Ovary (tissue), 9 donors: Measurements from ENCODE around the gene PER2. TPM values are rescaled to one million over a fixed set of nuclear protein-coding genes. Genes with fewer than 3 reads are reported as not detected.

Experiments
- DNase-seq, 5 donors: peaks; one replicate each; pipeline ENCODE4 v3.0.0-alpha.2; 2019 to 2020
- H3K27ac ChIP-seq, 2 donors: fragments of 200-600 bp; one replicate each; pipeline versions ENCODE4 v1.5.1 to v1.8.0; 2019 to 2022
- H3K27me3 ChIP-seq: fragments of 200-600 bp; one replicate; pipeline ENCODE4 v1.8.0; 2022
- H3K36me3 ChIP-seq: fragments of 200-600 bp; sonication (generic); one replicate; pipeline ENCODE4 v1.5.1; 2019
- H3K4me1 ChIP-seq: one replicate; pipeline ENCODE4 v1.8.1; 2013; ENCODE audit warnings: mild to moderate bottlenecking, moderate library complexity; ENCODE audit not compliant: insufficient read depth
- H3K4me3 ChIP-seq: fragments of 200-600 bp; sonication (generic); one replicate; pipeline ENCODE4 v1.5.1; 2017
- H3K9me3 ChIP-seq, 2 donors: fragments of 200-600 bp in 1 of 2; sonication (generic) in 1 of 2; one replicate each; pipeline versions ENCODE4 v1.5.1 to v1.8.1; 2013 to 2019; ENCODE audit warnings: mild to moderate bottlenecking in 1 of 2, moderate library complexity in 1 of 2
- EP300 ChIP-seq: sonication (generic); formaldehyde crosslinking; IDR thresholded peaks from one replicate; pipeline ENCODE4 v1.6.1; 2017; ENCODE audit warnings: antibody characterized with exemption
- POLR2A ChIP-seq: fragments of 450-650 bp; IDR thresholded peaks from one replicate; pipeline ENCODE4 v1.6.1; 2017; ENCODE audit warnings: antibody characterized with exemption, mild to moderate bottlenecking, moderate library complexity
- WGBS, 3 donors: extraction: QIAGEN DNeasy Blood & Tissue Kit in 1 of 3; methylation state at CpG; one replicate each; pipeline versions ENCODE4 v1.1.5 to v1.1.7; 2013 to 2017; 5-methylcytosine and 5-hydroxymethylcytosine counted together
- intact Hi-C, 4 donors: fragments of 100-400 bp; cut with DNase I; formaldehyde crosslinking; loops; one replicate each; pipeline versions ENCODE4 v1.11.0 to v1.15.1; 2022 to 2023
- polyA plus RNA-seq, 2 donors: library from polyadenylated mRNA; stranded (reverse); fragments of 200-250 nt in 1 of 2; fragments of 350-450 nt in 1 of 2; fragmentation: Illumina TruSeq in 1 of 2; extraction: RNeasy Lipid Tissue Mini Kit (QIAGEN cat#74804) in 1 of 2; gene quantifications; one replicate each; pipeline ENCODE4 v1.2.3, GENCODE V29; 2013 to 2014
- total RNA-seq, 7 donors: library from RNA; depleted of rRNA in 2 of 7; stranded (reverse); fragments of >200 nt in 2 of 7; fragmentation: NEBNext Ultra II Directional in 3 of 7; extraction: Animal tissue kit (Norgen Biotek cat#: 25700) in 3 of 7; gene quantifications; one replicate each; pipeline versions ENCODE4 v1.1.0 to v1.2.4, GENCODE V29; 2016 to 2023
- TF ChIP-seq, protein P1 (sequence below), 3 donors: fragments of 450-650 bp in 2 of 3; fragments of 200-600 bp in 1 of 3; IDR thresholded peaks; one replicate each; pipeline versions ENCODE4 v1.5.1 to v1.8.0; 2016 to 2022; ENCODE audit warnings: antibody characterized with exemption in 3 of 3, mild to moderate bottlenecking in 1 of 3
- donor health status: DM: no; HTN: no; CAD: no; lungs with moderate emphysema.
- donor health status: DM: no; HTN: no; CAD: no.
- donor health status: Bipolar disorder and iron deficiency.
- donor health status: DM: yes; HTN: yes; CAD: no.
- donor health status: DM: no; HTN: no; CAD: no.
- donor health status: DM: yes; HTN: yes; CAD: no.

PER2 gene
- total and polyA plus RNA-seq, 9 donors, result 8.1 to 34.5 (median 22.4) TPM

DNA sequence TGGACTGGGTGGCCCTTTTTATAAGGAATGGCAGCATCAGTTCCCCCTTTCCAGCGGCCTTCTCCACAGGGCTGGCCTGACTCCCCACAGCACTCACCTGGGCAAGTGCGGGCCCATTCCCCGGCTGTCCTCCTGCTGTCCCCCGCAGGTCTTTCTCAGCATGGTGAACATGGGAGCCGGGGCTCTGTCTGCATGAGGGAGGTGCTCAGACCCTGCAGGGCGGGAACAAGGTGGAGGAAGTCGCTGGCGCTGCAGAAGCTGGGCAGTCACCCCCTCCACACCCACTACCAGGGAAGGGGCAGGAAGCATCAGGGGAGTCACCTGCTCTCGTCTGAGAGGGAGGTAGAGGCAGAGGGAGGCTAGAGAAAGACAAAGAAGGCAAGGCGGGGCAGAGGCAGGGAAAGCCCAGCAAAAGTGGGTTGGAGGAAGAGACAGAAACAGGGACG is 60.8 kb downstream of the PER2 start:
- Histone ChIP-seq H3K4me1 (peaks cover 3% of the 10 kb centered on the region), H3K27me3 (no peaks in the 10 kb centered on the region), H3K36me3 (no peaks in the 10 kb centered on the region), H3K27ac (no peak overlapping the region), H3K9me3 (no peaks in the 10 kb centered on the region), H3K4me3 (no peak overlapping the region)
- TF ChIP-seq, protein P1, sequence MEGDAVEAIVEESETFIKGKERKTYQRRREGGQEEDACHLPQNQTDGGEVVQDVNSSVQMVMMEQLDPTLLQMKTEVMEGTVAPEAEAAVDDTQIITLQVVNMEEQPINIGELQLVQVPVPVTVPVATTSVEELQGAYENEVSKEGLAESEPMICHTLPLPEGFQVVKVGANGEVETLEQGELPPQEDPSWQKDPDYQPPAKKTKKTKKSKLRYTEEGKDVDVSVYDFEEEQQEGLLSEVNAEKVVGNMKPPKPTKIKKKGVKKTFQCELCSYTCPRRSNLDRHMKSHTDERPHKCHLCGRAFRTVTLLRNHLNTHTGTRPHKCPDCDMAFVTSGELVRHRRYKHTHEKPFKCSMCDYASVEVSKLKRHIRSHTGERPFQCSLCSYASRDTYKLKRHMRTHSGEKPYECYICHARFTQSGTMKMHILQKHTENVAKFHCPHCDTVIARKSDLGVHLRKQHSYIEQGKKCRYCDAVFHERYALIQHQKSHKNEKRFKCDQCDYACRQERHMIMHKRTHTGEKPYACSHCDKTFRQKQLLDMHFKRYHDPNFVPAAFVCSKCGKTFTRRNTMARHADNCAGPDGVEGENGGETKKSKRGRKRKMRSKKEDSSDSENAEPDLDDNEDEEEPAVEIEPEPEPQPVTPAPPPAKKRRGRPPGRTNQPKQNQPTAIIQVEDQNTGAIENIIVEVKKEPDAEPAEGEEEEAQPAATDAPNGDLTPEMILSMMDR (IDR thresholded peaks at IDR 0.05), result no peak
- TF ChIP-seq POLR2A (no peak), EP300 (no peak)
- WGBS, 3 donors, result 87 to 92% (median 91%) methylated on average over 11 of the region's 11 CpGs
- intact Hi-C loops, result no loop called here
- no peak for DNase-seq

DNA sequence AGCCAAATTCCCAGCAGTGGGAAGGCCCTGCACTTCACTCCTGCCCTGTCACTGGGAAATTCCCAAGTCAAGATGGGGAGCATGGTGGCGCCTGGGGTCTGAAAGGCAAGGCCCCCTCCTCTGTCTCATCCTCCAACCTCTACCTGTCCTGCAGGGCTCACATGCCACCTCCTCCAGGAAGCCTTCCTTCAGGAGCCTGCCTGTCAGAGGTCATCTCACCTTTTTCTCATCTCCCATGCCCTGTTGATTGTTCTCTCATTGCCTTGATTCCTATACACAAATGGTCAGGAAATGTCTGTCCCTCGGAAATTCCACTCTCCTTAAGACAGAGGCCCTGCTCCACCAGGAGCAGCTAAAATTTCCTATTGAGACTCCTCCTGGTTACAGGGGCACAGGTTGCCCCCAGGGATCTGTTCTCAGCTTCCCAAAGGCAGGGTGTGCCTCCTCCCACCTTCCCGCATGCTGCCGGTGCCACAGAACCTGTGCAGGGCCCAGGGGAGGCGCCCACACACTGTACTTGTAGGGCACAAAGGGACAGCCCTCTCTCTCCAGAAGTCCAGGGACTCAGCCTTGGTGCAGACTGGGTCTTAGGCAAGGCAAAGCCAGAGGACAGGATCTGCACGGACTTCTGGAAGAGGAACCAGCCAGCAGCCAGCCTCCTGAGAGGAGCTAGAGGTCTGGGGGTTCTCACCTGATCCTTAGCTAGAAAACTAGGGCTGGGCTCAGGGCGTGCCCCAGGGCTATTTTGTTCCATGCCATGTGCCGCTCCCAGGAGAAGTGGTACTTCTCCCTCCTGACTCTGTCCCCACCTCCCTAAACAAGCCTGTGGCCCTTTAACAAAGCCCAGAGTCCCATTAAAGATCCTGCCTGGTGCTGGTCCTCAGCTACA is 61.5 kb downstream of the PER2 start:
- Histone ChIP-seq H3K4me1 (peaks cover 3% of the 10 kb centered on the region), H3K36me3 (no peaks in the 10 kb centered on the region), H3K27ac (no peak overlapping the region), H3K4me3 (no peak overlapping the region), H3K9me3 (no peaks in the 10 kb centered on the region), H3K27me3 (no peaks in the 10 kb centered on the region)
- 86 to 97% (median 92%) methylated on average over 8 of the region's 8 CpGs for WGBS, 3 donors
- no peak for DNase-seq
- intact Hi-C loops, result no loop called here
- TF ChIP-seq EP300 (no peak), POLR2A (no peak)
- TF ChIP-seq, protein P1 (IDR thresholded peaks at IDR 0.05), result no peak

DNA sequence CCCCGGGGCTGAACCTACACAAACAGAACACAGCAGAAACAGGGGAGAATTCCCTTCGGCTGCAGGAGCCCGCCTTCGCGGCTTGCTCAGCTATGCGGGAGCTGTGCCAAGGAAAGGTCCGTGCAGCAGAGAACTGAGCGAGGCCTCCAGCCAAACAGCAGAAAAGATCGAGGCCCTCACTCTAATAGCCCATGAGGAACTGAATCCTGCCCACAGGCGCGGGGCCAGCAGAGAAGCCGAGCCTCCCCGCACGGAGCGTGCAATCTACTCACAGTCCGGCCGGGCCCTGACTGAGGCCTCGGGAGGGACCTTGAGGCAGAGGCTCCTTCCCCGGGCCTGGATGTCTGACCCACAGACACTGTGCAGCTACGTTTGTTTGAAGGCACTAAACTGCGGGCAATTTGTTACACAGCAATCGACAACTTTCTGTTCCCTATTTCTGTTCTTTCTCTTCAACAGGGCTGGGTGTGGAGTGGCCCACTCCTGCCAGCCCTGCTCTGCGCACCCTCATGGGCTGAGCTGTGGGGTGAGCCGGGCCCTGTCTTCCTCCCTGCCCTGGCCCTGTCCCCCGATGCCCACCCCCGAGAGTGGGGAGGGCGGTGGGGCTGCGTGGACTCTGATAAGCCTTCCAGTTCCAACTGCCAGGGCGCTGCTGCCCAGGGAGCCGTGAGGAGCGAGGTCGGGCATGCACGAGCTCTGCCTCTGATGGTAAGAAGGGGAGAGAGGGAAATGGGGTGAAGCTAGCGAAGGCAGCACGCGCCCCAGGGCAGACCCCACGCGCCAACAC is 62.3 kb downstream of the PER2 start:
- 65 to 70% (median 66%) methylated on average over 38 of the region's 38 CpGs for WGBS, 3 donors
- DNase-seq, result peak; percentile 45 to 76 (median 59)
- Histone ChIP-seq H3K27me3 (no peaks in the 10 kb centered on the region), H3K36me3 (no peaks in the 10 kb centered on the region), H3K9me3 (no peaks in the 10 kb centered on the region), H3K4me3 (no peak overlapping the region), H3K4me1 (no peaks in the 10 kb centered on the region), H3K27ac (no peak overlapping the region)
- no peak for TF ChIP-seq EP300
- TF ChIP-seq, protein P1 (IDR thresholded peaks at IDR 0.05), result no peak
- TF ChIP-seq POLR2A, result no peak
- intact Hi-C loops, result no loop called here

DNA sequence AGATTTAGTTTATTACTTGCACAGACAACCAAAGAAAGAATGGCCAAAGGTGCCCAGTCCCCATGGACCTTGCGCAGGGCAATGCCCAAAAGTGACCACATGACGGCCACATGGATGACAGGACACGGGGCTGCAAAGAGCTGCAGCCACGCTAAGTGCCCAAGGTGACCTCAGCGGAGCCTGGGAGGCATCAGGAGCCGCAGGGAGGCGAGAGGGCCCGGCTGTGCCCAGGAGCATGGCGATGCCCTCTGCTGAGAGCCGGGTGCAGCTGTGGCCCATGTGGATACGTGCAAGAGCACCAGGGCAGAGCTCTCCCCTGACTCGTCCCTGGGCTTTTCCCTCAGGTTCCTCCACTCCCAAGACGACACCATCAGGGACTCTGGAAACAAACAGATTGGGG is 63.3 kb downstream of the PER2 start:
- H3K27me3 ChIP-seq, result no peaks in the 10 kb centered on the region
- H3K4me1 ChIP-seq, result no peaks in the 10 kb centered on the region
- WGBS, 3 donors, result 95 to 96% (median 96%) methylated on average over 13 of the region's 13 CpGs

More for the DNA sequence above, 63.3 kb downstream of the PER2 start:
- Histone ChIP-seq H3K9me3 (no peaks in the 10 kb centered on the region), H3K36me3 (no peaks in the 10 kb centered on the region), H3K4me3 (no peak overlapping the region), H3K27ac (no peak overlapping the region)
- TF ChIP-seq POLR2A, result no peak
- no peak for TF ChIP-seq EP300
- TF ChIP-seq, protein P1 (IDR thresholded peaks at IDR 0.05), result no peak
- DNase-seq, result no peak
- intact Hi-C loops, result no loop called here
